C4-2B (cell line): ENCODE data around the gene BPI.

Source experiments
- ZFX ChIP-seq: fragments of 450-650 bp; IDR thresholded peaks from 2 replicates; pipeline ENCODE4 v1.6.1; 2017
- TF ChIP-seq, protein P1 (sequence below): fragments of 450-650 bp; conservative IDR thresholded peaks from 2 replicates; pipeline ENCODE4 v1.5.1; 2017; ENCODE audit warnings: mild to moderate bottlenecking

DNA sequence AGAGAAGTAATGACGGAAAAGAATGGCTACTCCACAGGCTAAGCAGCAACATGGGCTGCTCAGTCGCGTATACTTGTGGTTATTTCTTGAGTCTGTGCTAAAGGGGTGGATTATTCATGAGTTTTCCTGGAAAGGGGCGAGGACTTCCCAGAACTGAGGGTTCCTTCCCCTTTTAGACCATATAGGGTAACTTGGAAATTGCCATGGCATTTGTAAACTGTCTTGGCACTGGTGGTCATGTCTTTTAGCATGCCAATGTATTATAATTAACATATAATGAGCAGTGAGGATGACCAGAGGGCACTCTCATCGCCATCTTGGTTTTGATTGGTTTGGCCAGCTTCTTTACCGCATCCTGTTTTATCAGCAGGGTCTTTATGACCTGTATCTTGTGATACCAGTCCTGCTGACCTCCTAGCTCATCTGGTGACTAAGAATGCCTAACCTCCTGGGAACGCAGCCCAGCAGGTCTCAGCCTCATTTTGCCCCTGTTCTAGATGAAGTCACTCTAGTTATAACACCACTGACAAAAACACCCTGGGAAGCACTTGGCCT lies 53.8 kb downstream of the BPI start:
- TF ChIP-seq, protein P1, sequence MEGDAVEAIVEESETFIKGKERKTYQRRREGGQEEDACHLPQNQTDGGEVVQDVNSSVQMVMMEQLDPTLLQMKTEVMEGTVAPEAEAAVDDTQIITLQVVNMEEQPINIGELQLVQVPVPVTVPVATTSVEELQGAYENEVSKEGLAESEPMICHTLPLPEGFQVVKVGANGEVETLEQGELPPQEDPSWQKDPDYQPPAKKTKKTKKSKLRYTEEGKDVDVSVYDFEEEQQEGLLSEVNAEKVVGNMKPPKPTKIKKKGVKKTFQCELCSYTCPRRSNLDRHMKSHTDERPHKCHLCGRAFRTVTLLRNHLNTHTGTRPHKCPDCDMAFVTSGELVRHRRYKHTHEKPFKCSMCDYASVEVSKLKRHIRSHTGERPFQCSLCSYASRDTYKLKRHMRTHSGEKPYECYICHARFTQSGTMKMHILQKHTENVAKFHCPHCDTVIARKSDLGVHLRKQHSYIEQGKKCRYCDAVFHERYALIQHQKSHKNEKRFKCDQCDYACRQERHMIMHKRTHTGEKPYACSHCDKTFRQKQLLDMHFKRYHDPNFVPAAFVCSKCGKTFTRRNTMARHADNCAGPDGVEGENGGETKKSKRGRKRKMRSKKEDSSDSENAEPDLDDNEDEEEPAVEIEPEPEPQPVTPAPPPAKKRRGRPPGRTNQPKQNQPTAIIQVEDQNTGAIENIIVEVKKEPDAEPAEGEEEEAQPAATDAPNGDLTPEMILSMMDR = no peak
- no peak for TF ChIP-seq ZFX
